ENCODE measurements around the gene LOX.

LOX gene

DNA sequence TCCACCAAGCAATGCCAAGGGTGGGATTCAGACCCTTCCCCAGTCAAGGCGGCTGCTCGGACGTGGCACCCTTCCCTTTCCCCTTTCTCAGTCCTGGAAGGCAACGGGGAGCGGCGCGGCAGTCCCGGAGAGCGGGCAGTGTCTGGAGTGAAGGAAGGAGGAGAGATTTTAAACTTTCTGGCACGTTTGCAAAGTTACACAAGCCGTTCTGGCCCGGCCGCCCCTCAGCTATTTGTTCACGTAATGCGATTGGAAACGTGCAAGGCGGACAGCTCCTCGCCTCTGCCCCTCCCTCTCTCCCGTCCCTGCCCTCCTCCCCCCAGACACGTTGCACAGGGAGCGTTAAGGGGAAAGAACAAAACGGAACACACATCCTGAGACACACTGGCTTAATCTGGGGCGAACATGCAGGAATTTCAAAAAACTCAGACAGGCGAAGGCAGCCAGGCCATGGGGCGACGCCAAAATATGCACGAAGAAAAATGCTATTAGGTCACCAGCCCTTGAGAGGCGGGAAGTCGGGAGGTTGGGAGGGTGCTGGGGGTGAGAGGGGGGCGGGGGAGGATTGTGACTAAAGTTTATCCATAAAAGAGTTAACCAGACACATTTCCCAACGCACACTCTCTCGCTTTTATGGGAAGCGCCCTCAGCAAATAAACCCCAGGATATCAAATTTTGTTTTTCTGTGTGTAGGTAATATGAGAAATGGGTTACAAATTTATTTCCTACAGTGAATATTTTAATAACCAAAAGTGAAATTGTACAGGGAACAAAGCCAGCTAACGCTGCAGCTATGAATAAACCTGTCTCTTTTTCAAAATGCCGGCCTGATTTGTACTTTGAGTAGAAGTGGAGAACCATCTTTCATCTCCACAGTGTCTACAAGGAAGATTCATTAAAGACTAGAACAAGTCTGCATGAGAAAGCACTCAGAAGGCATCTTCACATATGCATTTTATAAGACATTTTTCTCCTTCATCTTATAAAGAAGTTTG lies at the start of gene LOX:
TSS of gene LOX (minus strand) at position 144 of the 995 bp plus-strand sequence. CDS start 274 bp downstream, outside the sequence.
- peak; percentile 16 to 44 for DNase-seq

DNA sequence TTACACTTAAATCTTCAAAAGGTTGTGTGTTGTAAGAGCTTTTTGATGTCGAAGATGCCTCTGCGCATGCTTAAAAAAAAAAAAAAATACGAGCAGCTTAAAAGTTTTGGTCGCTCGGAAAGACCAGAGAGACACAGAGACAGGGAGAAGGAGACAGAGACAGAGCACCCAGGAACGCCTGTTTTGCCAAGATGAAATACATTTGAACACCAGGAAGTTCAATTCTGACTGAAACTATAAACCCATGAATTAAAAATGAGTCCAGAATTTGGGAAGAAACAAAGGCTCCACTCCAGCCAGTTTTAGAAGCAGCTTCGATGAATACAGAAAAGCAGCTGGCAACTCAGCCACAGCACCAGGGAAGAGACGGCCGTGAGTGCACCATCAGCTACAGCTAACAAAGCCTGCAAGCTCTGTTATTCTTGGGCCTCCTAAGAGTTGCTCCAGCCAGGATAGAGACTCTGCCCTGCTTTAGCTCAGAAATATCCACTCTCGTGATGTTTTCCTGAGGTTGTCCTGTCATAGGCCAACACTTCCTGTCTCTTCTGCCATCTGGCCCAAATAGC lies 48.8 kb upstream of the LOX start:
- no peak for DNase-seq

- DNase-seq: no peak
Observed at GRCh38 chr5:122126177-122126755, 48.2 kb upstream of the LOX start.

- DNase-seq: no peak
Observed at GRCh38 chr5:122124766-122125165, 46.7 kb upstream of the LOX start.

GRCh38 chr5:122121479-122122465 lies 43.7 kb upstream of the LOX start:
- DNase-seq: no peak

DNA sequence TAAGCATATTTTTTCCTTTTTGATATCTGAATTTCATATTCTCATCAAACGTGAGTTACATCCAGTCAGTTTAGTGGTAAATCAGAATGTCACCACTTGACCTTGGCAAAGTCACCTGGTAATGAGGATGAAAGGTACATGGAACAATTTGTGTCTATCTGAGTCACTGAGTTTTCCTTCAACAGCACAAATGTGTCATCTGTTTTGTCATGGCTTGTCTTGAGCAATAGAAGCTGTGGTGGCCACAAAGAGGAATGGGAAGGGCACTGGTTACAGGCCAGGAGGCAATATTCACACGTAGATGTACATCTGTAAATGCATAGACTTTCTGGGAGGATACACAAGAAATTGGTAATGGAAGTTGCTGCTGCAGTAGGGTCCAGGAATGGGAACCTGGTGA lies 42.9 kb upstream of the LOX start:
- no peak for DNase-seq

GRCh38 chr5:122120493-122120892 lies 42.4 kb upstream of the LOX start:
- no peak for DNase-seq

DNA sequence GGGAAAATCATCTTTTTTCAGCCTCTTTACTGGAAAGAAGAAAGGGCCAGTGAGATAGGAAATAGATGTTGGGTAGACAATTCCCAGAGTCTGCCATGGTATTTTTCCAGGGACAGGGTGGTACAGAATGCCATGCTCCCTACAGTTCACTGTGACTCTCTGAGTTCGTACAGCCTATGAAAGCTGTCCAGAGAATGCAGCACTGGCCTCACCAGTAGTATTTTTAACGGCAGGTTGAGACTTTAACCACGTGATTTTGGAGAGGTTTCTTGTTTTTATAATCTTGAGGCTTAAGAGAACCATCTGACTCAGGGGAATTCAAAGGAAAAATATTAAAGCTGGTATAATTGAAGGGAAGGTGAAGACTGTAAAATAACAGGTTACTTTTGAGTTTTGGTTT lies 41.1 kb upstream of the LOX start:
- no peak for DNase-seq

DNA sequence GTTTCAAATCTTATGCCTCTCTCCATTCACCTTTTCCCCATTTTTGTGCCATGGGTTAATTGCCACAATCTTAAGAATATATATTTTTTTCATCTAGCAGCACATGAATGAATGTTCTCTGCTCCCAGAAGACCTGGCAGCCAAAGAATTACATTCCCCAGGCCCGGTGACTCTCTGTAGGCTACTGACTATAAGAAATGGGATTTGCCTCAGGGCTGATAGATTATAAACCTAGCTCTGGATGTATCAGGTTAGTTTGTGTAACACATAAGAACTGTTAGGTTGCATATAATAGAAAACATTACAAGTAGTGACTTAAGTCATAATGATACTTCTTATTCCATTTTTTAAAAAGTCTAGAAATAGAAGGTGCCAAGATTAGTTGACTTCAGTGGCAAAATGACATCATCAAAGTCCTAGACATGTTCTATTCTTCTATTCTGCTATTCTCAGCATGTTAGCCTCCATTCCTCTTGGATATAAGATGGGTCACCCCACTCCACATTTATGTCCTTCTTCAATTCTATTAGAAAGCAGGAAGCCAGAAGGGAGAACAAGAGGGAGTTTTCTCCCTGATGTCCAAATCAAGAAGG lies 40.4 kb upstream of the LOX start:
- no peak for DNase-seq

GRCh38 chr5:122114501-122114900 lies 36.4 kb upstream of the LOX start:
- DNase-seq: no peak

GRCh38 chr5:122112733-122113558 lies 34.9 kb upstream of the LOX start:
- no peak for DNase-seq

DNA sequence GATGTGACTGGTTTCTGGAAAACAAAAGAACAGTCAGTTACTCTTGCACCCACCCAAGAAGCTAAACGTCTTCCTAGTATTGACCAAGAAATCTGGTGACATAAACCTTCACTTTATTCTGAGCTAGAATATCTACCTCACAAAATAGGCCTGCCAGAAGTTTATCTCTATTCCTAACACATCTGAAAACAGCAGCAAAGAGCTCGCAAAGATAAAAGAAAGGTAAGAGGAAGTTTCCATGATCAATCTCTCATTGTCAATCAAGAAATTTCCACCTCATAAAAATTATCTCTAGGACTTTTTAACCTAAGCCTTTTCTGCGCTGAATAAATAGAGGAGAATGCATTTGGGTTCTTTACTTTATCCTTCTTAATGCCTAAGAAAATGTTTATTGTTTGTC lies 34.0 kb upstream of the LOX start:
- DNase-seq: no peak

- DNase-seq: peak; percentile 6 to 46
Observed at GRCh38 chr5:122111460-122111859, 33.4 kb upstream of the LOX start.

DNA sequence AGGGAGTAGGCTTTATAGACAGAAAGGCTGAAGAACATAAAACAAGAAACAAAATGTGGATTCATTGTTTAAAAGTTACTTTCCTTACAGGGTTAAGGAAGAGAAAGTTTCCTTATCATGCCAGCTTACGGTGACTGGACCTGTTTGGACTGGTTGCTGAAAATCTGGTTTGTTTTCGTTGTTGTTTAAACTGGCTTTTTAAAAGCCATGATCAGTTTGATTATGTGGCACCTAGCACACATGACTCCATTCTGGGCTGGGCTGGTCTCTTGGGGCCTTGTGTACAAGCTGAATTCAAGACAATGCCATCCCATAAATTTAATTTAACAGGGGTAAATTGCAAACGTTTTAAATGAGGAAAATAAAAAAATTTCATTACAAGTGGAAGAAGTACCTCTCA lies 32.9 kb upstream of the LOX start:
- no peak for DNase-seq

GRCh38 chr5:122107016-122107415 lies 29.0 kb upstream of the LOX start:
- DNase-seq: no peak

- no peak for DNase-seq
Observed at GRCh38 chr5:122105909-122106308, 27.9 kb upstream of the LOX start.

DNA sequence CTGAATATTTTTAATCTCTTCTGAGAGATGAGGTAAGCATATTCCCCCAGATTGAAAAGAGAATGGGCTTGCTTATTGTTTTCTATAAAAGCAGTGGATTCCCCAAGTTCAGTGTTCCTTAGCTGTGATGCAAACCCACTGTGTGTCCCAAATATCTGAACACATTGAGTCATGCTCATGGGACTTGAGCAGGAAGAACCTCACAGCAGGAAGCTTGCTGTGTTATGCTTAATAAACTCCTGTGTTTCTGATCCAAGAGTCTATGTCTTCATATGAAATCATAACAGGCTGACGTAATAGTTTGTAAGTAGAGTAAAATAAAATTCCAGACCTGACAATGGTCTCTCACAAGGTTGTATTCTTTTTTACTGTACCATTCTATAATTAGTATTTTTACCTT lies 24.8 kb upstream of the LOX start:
- DNase-seq: no peak

- peak; percentile 33 to 50 for DNase-seq
Observed at GRCh38 chr5:122101636-122102285, 23.7 kb upstream of the LOX start.

DNA sequence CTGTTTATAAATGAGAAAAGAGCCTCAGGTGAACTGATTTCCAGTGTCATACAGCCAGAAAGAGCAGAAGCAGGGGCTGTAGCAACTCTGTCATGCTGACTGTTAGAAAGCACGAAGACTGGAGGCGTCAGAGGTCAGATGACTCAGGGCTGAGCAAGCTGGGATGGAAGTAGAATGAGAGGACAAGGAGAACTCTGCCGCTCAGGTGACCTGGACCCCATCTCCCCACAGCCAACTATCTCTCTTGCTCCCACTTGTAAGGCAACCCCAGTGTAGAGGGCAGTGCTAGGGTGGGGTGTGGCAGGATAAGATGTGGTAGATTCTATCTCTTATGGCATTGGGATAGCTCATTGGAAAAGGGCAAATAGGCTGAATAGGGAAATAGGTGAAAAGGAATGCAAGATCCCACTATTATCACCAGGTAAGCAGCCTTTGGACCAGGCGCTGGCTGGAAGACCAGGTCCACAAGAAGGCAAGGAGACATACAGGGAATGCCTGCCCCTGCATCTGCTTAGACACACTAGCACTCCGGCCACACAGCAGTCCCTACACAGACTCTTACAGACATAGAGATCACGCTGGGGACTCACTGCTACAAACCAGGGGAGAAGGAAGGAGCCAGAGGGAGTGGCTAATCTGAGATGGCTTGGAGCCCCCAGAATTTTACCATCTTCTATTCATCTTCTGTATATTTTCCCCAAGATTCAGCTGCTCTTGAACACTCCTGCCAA lies 21.2 kb upstream of the LOX start:
- DNase-seq: no peak

GRCh38 chr5:122097391-122097790 lies 19.3 kb upstream of the LOX start:
- DNase-seq: no peak

Data from NCI-H2081 (cell line).